ENCODE results near the gene CNTF. TPM values are rescaled to one million over a fixed set of nuclear protein-coding genes. Genes with fewer than 3 reads are reported as not detected.

CNTF gene
- total and polyA plus RNA-seq, 5 donors: 0.59 to 2.7 (median 1.0) TPM

GRCh38 chr11:58628446-58628845, 6.0 kb downstream of the CNTF start:
- ATAC-seq: peak; percentile 27 to 56
- Histone ChIP-seq H3K4me3 (ENCODE audit: low read length) (no peak overlapping the region), H3K27ac (ENCODE audit: low read length) (no peak overlapping the region), H3K4me1 (ENCODE audit: control insufficient read depth, insufficient read depth, low read length) (no peaks in the 10 kb centered on the region), H3K27me3 (ENCODE audit: control insufficient read depth, insufficient read depth) (no peaks in the 10 kb centered on the region), H3K9me3 (ENCODE audit: control insufficient read depth, low read length) (no peaks in the 10 kb centered on the region)
- intact Hi-C loops (cut with DNase I): no loop called here
- DNase-seq: peak in 2 of 3 donors; percentile 52 to 57
- WGBS: 66% methylated on average over 3 of the region's 3 CpGs

GRCh38 chr11:58629857-58630256, 7.4 kb downstream of the CNTF start:
- H3K4me3 ChIP-seq (ENCODE audit: low read length): no peak overlapping the region
- no peak for DNase-seq
- H3K4me1 ChIP-seq (ENCODE audit: control insufficient read depth, insufficient read depth, low read length): no peaks in the 10 kb centered on the region
- H3K9me3 ChIP-seq (ENCODE audit: control insufficient read depth, low read length): no peaks in the 10 kb centered on the region
- ATAC-seq: peak; percentile 30 to 48
- intact Hi-C loops (cut with DNase I): no loop called here
- H3K27me3 ChIP-seq (ENCODE audit: control insufficient read depth, insufficient read depth): no peaks in the 10 kb centered on the region
- 27% methylated on average over 2 of the region's 2 CpGs for WGBS
- H3K27ac ChIP-seq (ENCODE audit: low read length): no peak overlapping the region

GRCh38 chr11:58631378-58631777, 8.9 kb downstream of the CNTF start:
- ATAC-seq (no peak), DNase-seq (no peak)
- Histone ChIP-seq H3K4me1 (ENCODE audit: control insufficient read depth, insufficient read depth, low read length) (no peaks in the 10 kb centered on the region), H3K9me3 (ENCODE audit: control insufficient read depth, low read length) (no peaks in the 10 kb centered on the region), H3K27me3 (ENCODE audit: control insufficient read depth, insufficient read depth) (no peaks in the 10 kb centered on the region), H3K27ac (ENCODE audit: low read length) (no peak overlapping the region), H3K4me3 (ENCODE audit: low read length) (no peak overlapping the region)
- intact Hi-C loops (cut with DNase I): no loop called here
- WGBS: 85% methylated on average over 3 of the region's 3 CpGs

- Histone ChIP-seq H3K27ac (ENCODE audit: low read length) (no peak overlapping the region), H3K27me3 (ENCODE audit: control insufficient read depth, insufficient read depth) (no peaks in the 10 kb centered on the region), H3K4me1 (ENCODE audit: control insufficient read depth, insufficient read depth, low read length) (no peaks in the 10 kb centered on the region), H3K9me3 (ENCODE audit: control insufficient read depth, low read length) (no peaks in the 10 kb centered on the region), H3K4me3 (ENCODE audit: low read length) (no peak overlapping the region)
- intact Hi-C loops (cut with DNase I): no loop called here
- WGBS: 89% methylated on average over 1 of the region's 1 CpG
- ATAC-seq: no peak
- DNase-seq: no peak
These were observed 10.0 kb downstream of the CNTF start for GRCh38 chr11:58632510-58632909.

- Histone ChIP-seq H3K27ac (ENCODE audit: low read length) (no peak overlapping the region), H3K4me3 (ENCODE audit: low read length) (no peak overlapping the region), H3K9me3 (ENCODE audit: control insufficient read depth, low read length) (no peaks in the 10 kb centered on the region), H3K4me1 (ENCODE audit: control insufficient read depth, insufficient read depth, low read length) (peaks cover 5% of the 10 kb centered on the region), H3K27me3 (ENCODE audit: control insufficient read depth, insufficient read depth) (no peaks in the 10 kb centered on the region)
- intact Hi-C loops (cut with DNase I): no loop called here
- 56% methylated on average over 3 of the region's 3 CpGs for WGBS
- ATAC-seq (no peak), DNase-seq (no peak)
These were observed 14.1 kb downstream of the CNTF start for GRCh38 chr11:58636587-58636986.

GRCh38 chr11:58637371-58637770, 14.9 kb downstream of the CNTF start:
- Histone ChIP-seq H3K27ac (ENCODE audit: low read length) (no peak overlapping the region), H3K4me1 (ENCODE audit: control insufficient read depth, insufficient read depth, low read length) (peaks cover 5% of the 10 kb centered on the region), H3K4me3 (ENCODE audit: low read length) (no peak overlapping the region), H3K9me3 (ENCODE audit: control insufficient read depth, low read length) (no peaks in the 10 kb centered on the region), H3K27me3 (ENCODE audit: control insufficient read depth, insufficient read depth) (no peaks in the 10 kb centered on the region)
- WGBS: 70% methylated on average over 2 of the region's 2 CpGs
- no peak for DNase-seq
- intact Hi-C loops (cut with DNase I): no loop called here
- ATAC-seq: no peak

GRCh38 chr11:58639103-58639502, 16.6 kb downstream of the CNTF start:
- no peak overlapping the region for H3K4me3 ChIP-seq (ENCODE audit: low read length)
- WGBS: 85% methylated on average over 6 of the region's 6 CpGs
- no peak for ATAC-seq

GRCh38 chr11:58639669-58640068, 17.2 kb downstream of the CNTF start:
- Histone ChIP-seq H3K27ac (ENCODE audit: low read length) (no peak overlapping the region), H3K27me3 (ENCODE audit: control insufficient read depth, insufficient read depth) (no peaks in the 10 kb centered on the region), H3K4me3 (ENCODE audit: low read length) (no peak overlapping the region), H3K9me3 (ENCODE audit: control insufficient read depth, low read length) (no peaks in the 10 kb centered on the region), H3K4me1 (ENCODE audit: control insufficient read depth, insufficient read depth, low read length) (peaks cover 5% of the 10 kb centered on the region)
- intact Hi-C loops (cut with DNase I): no loop called here
- WGBS: 55% methylated on average over 2 of the region's 2 CpGs
- DNase-seq (no peak), ATAC-seq (no peak)

More at GRCh38 chr11:58639103-58639502, 16.6 kb downstream of the CNTF start:
- no peak for DNase-seq
- Histone ChIP-seq H3K4me1 (ENCODE audit: control insufficient read depth, insufficient read depth, low read length) (peaks cover 5% of the 10 kb centered on the region), H3K9me3 (ENCODE audit: control insufficient read depth, low read length) (no peaks in the 10 kb centered on the region), H3K27me3 (ENCODE audit: control insufficient read depth, insufficient read depth) (no peaks in the 10 kb centered on the region), H3K27ac (ENCODE audit: low read length) (no peak overlapping the region)
- intact Hi-C loops (cut with DNase I): no loop called here

GRCh38 chr11:58640386-58641023, 18.0 kb downstream of the CNTF start:
- 2% methylated on average over 1 of the region's 1 CpG for WGBS
- Histone ChIP-seq H3K27me3 (ENCODE audit: control insufficient read depth, insufficient read depth) (no peaks in the 10 kb centered on the region), H3K27ac (ENCODE audit: low read length) (no peak overlapping the region), H3K4me1 (ENCODE audit: control insufficient read depth, insufficient read depth, low read length) (peaks cover 5% of the 10 kb centered on the region), H3K4me3 (ENCODE audit: low read length) (no peak overlapping the region), H3K9me3 (ENCODE audit: control insufficient read depth, low read length) (no peaks in the 10 kb centered on the region)
- peak; percentile 37 to 62 for ATAC-seq
- DNase-seq: no peak
- intact Hi-C loops (cut with DNase I): no loop called here

- H3K4me1 ChIP-seq (ENCODE audit: control insufficient read depth, insufficient read depth, low read length): peaks cover 5% of the 10 kb centered on the region
- H3K4me3 ChIP-seq (ENCODE audit: low read length): no peak overlapping the region
- no peak overlapping the region for H3K27ac ChIP-seq (ENCODE audit: low read length)
- DNase-seq (no peak), ATAC-seq (no peak)
- H3K27me3 ChIP-seq (ENCODE audit: control insufficient read depth, insufficient read depth): no peaks in the 10 kb centered on the region
- intact Hi-C loops (cut with DNase I): no loop called here
- 61% methylated on average over 3 of the region's 3 CpGs for WGBS
- no peaks in the 10 kb centered on the region for H3K9me3 ChIP-seq (ENCODE audit: control insufficient read depth, low read length)
These were observed 18.9 kb downstream of the CNTF start for GRCh38 chr11:58641341-58641740.

GRCh38 chr11:58641803-58642581, 19.5 kb downstream of the CNTF start:
- no peak for DNase-seq
- no peak overlapping the region for H3K27ac ChIP-seq (ENCODE audit: low read length)
- no peaks in the 10 kb centered on the region for H3K27me3 ChIP-seq (ENCODE audit: control insufficient read depth, insufficient read depth)
- ATAC-seq: no peak
- H3K9me3 ChIP-seq (ENCODE audit: control insufficient read depth, low read length): no peaks in the 10 kb centered on the region
- H3K4me3 ChIP-seq (ENCODE audit: low read length): no peak overlapping the region
- WGBS: 72% methylated on average over 7 of the region's 7 CpGs
- intact Hi-C loops (cut with DNase I): no loop called here
- H3K4me1 ChIP-seq (ENCODE audit: control insufficient read depth, insufficient read depth, low read length): peaks cover 5% of the 10 kb centered on the region

All from right cardiac atrium (tissue), 5 donors.